GM20431 (cell line): ENCODE results near the gene SCN4B.
"Not testable (repeated sequence)": the region's sequence is repeated elsewhere in the genome, so short reads cannot be mapped to it uniquely, and the experiment has no call there.

Experiments
- in situ Hi-C: fragments of 300-500 bp; cut with MseI, MboI; formaldehyde crosslinking; loops from one replicate; pipeline ENCODE4 v1.15.0; 2020; ENCODE audit warnings: low sequenced_read_pairs; ENCODE audit not compliant: unreplicated experiment

The SCN4B gene, protein sequence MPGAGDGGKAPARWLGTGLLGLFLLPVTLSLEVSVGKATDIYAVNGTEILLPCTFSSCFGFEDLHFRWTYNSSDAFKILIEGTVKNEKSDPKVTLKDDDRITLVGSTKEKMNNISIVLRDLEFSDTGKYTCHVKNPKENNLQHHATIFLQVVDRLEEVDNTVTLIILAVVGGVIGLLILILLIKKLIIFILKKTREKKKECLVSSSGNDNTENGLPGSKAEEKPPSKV

DNA sequence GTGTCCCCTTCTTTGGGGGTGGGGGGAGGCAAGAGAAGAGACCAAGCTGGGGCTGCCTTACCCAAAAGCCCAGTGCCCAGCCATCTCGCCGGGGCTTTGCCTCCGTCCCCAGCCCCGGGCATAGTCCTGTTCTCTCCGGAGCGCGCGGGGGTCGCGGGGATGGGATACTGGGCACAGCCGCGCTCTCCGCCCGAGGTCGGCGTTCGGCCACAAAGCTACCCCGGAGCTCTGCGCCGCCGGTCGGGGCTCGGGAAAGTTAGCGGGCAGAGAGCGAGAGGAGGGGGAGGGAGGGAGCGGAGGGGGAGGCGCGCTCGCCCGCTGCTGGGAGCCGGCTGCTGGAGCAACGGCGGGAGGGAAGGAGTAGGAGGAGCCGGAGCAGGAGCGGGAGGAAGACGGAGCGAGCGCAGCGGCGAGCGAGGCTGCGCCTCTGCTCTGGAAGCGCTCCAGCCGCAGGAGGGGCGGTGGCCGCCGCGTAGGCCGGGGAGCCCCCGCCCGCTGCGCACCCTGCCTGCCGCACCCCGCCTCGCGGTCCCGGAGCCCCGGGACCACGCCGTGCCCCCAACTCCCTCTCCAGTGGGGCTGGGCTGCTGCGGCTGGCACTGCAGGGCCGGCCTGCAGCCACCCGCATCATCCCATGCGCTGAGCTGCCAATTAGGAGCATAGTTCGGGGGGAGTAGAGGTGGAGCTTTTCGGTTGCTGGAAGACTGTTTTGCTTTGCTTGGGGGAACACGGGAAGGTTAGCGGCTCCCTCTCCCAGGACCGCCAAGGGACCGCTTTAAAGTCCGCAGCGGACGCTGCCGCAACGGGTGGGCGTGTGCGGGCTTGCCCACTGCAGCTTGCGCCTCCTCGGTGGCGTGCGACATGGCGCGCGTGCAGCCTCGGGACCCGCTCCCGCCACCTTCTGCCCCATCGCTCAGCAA is at the start of gene SCN4B:
SCN4B (minus strand) TSS at position 272 of the 920 bp plus-strand sequence; CDS start at position 122, 150 bp downstream.
- in situ Hi-C loops, result no loop called here

DNA sequence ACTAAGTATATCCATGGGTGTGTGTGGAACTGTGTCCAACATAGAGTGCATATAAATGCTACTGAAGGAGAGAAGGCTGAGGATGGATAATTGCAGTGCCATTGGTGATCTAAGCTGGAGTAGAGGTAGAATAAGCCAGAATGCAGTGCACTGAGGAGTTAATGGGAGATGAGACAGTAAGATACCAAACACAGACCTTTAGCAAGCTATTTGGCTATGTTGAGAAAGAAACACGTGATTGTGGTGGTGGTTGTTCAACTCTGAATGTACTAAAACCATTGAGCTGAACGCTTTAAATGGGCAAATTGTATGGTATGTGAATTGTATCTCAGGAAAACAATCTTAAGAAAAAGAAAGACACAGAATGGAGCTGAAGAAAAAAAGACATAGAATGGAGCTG is 49.3 kb upstream of the SCN4B start:
- in situ Hi-C loops, result no loop called here

GRCh38 chr11:118200901-118201680 is 48.5 kb upstream of the SCN4B start:
- in situ Hi-C loops, result no loop called here

- in situ Hi-C loops, result no loop called here
Measured at GRCh38 chr11:118200497-118200896, 47.9 kb upstream of the SCN4B start.

GRCh38 chr11:118199135-118199534 is 46.5 kb upstream of the SCN4B start:
- in situ Hi-C loops, result loop anchor here (10.0 kb wide), 1 partner anchor 86 kb away; no protein-coding TSS in a partner anchor

DNA sequence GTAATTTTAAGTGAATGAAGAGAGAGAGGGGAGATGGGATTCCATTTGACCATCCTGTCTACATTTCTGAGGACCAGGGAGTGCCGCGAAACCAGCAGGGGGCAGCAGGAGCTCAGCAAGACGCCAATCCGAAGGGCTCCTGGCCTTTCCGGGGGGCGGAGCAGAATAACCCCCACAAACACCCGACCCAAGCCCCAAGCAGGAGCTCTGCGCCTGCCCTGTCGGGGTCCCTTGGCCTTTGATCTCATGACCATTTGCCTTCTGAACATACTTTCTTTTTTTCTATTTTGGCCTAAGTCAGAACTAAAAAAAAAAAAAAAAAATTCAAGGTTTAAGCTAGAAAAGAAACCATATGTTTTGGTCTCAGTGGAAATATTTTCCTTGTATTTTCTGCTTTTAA is 45.7 kb upstream of the SCN4B start:
- in situ Hi-C loops, result loop anchor here (10.0 kb wide), 1 partner anchor 86 kb away; no protein-coding TSS in a partner anchor

GRCh38 chr11:118194835-118195627 is 42.4 kb upstream of the SCN4B start:
- in situ Hi-C loops, result loop anchor here (10.0 kb wide), 1 partner anchor 90 kb away; no protein-coding TSS in a partner anchor

- in situ Hi-C loops, result loop anchor here (10.0 kb wide), 1 partner anchor 91 kb away; no protein-coding TSS in a partner anchor
Measured at GRCh38 chr11:118193910-118194566, 41.4 kb upstream of the SCN4B start.

DNA sequence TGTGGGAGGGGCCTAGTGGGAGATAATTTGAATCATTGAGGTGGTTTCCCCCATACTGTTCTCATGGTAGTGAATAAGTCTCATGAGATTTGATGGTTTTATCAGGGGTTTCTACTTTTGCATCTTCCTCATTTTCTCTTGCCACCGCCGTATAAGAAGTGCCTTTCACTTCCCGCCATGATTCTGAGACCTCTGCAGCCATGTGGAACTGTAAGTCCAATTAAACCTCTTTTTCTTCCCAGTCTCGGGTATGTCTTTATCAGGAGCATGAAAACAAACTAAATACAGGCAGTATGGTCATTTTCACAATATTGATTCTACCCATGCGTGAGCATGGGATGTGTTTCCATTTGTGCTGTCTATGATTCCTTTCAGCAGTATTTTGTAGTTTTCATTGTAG is 40.2 kb upstream of the SCN4B start:
- in situ Hi-C loops, result loop anchor here (10.0 kb wide), 1 partner anchor 92 kb away; no protein-coding TSS in a partner anchor

DNA sequence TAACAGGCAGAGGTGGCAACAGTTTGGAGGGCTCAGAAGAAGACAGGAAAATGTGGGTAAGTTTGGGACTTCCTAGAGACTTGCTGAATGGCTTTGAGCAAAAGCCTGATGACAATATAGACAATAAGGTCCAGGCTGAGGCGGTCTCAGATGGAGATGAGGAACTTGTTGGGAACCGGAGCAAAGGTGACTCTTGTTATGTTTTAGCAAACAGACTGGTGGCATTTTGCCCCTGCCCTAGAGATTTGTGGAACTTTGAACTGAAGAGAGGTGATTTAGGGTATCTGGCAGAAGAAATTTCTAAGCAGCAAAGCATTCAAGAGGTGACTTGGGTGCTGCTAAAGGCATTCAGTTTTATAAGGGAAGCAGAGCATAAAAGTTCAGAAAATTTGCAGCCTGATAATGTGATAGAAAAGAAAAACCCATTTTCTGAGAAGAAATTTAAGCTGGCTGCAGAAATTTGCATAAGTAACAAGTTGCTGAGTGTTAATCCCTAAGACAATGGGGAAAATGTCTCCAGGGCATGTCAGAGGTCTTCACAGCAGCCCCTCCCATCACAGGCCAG is 38.4 kb upstream of the SCN4B start:
- in situ Hi-C loops, result loop anchor here (10.0 kb wide), 1 partner anchor 94 kb away; no protein-coding TSS in a partner anchor

- in situ Hi-C loops, result no loop called here
Measured at GRCh38 chr11:118186346-118187107, 33.9 kb upstream of the SCN4B start.

DNA sequence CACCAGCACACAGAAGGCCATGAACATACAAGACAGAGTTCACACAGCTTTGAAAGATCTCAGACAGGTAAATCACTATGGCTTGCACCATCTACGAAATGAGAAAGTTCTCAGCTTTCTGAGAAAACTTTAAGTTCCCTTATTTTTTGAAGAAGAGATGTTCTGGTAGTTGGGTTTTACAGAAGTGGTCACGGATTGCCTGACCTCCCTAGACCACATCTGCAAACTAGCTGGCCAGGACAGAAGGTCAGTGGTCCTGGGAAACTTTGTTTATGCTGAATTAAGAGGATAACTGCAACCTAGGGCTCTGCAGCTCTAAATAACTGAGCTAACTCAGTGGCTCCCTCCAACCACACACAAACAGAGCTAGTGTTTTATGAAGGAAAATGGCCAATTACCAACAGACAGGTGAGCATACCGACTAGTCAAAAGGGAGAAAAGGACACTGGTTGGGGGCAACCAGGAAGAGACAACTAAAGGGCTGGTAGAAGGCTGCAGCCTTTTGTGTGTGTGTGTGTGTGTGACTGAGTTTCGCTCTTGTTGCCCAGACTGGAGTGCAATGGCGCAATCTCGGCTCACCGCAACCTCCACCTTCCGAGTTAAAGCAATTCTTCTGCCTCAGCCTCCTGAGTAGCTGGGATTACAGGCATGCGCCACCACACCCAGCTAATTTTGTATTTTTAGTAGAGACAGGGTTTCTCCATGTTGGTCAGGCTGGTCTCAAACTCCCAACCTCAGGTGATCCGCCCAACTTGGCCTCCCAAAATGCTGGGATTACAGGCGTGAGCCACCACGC is 32.4 kb upstream of the SCN4B start:
- in situ Hi-C loops, result no loop called here

DNA sequence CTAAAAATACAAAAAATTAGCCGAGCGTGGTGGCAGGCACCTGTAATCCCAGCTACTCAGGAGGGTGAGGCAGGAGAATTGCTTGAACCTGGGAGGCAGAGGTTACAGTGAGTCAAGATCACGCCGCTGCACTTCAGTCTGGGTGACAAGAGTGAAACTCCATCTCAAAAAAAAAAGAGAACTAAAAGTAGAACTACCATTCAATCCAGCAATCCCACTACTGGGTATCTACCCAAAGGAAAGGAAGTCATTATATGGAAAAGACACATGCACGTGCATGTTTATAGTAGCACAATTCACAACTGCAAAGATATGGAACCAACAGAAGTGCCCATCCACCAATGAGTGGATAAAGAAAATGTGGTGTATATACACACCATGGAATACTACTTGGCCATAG is 31.1 kb upstream of the SCN4B start:
- in situ Hi-C loops, result not testable (repeated sequence)

- in situ Hi-C loops, result no loop called here
Measured at GRCh38 chr11:118180300-118180703, 27.7 kb upstream of the SCN4B start.

DNA sequence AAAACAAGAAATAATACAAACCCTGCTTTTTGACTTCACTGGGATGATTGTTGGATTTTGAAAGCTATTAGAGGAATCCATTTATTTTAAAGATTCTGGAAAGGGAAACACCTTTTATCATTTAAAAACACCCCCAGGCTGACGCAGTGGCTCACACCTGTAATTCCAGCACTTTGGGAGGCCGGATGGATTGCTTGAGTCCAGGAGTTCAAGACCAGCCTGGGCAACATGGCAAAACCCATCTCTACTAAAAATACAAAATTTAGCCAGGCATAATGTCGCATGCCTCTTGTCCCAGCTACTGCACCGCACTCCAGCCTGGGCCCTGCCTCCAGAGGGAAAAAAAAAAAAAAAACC is 24.1 kb upstream of the SCN4B start:
- in situ Hi-C loops, result no loop called here

DNA sequence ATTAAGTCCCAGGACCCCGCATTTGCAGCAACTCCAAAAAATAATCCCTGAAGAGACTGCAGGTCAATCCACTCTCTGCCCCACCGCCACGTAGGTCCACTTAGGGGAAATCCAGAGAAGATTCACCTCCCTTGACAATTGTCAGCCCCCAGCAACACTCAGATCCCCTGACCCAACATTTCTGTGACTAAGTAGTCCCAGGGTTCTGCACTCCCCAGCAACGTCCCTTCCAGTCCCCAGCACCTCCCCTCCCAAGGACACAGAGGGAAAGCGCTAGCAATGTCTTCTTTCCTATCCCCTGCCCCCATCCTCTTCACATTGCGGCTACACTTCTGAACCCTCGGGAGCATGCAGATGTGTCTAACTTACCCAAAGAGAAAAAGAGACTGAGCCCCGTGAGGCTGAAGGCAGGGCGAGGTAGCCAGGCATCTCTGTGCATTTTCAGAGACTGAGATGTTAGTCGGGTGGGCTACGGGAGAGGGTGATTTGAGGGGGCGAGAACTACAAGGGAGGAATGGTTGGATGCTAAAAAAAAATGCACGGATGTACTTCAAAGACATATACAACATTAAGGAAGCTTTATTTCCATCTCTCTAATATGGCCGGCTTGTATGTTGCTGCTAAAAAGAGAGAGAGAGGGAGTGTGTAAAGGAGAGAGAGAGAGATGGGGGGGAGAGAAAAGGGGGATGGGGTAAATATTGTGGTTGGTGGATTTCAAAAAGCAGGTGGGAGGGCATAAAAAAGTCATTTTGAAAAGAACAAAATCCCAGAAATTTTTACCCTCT is 23.6 kb upstream of the SCN4B start, which contains the start of gene SCN2B:
SCN2B (minus strand) TSS at position 647 of the 785 bp plus-strand sequence; CDS start at position 439, 208 bp downstream.
- in situ Hi-C loops, result no loop called here
